HCT116 (cell line): Measurements from ENCODE around the gene S100A2. TPM values are rescaled to one million over a fixed set of nuclear protein-coding genes. Genes with fewer than 3 reads are reported as not detected.
A peak's percentile ranks its signal among the peaks of the same experiment; 100 is the strongest.

Source experiments
- ATAC-seq: fragments of 200-7000 bp; cut with Tn5 transposase; 2 replicates; pipeline ENCODE4 v1.9.1; 2020; ENCODE audit warnings: mild to moderate bottlenecking, moderate library complexity
- BruUV-seq: library from RNA; stranded (reverse); fragments of 400-500 nt; replicated peaks from 2 replicates; lab custom pipeline; 2021; lab: Mats Ljungman, UMichigan
- CTCF ChIA-PET: fragments of 300-600 bp; sonication (Branson Sonifier 250); formaldehyde crosslinking; loops from one replicate; lab custom pipeline; 2021; ENCODE audit warnings: antibody characterized with exemption; lab: Charles Lee
- POLR2A ChIA-PET: fragments of 300-600, 350-600 bp; sonication (Branson Sonifier 250); formaldehyde crosslinking; loops from one replicate; lab custom pipeline; 2021; ENCODE audit warnings: antibody characterized with exemption; lab: Charles Lee
- RAD21 ChIA-PET, 2 experiments: fragments of 300-600 bp; sonication (Branson Sonifier 250); formaldehyde crosslinking; loops; one replicate each; lab custom pipeline; 2023; ENCODE audit warnings: low total read pairs in 2 of 2; ENCODE audit not compliant: uncharacterized antibody in 2 of 2, unreplicated experiment in 2 of 2, low non-redundant PET in 1 of 2; lab: Charles Lee
- DNase-seq: peaks from one replicate; pipeline ENCODE4 v3.0.0-alpha.2; 2010; ENCODE audit warnings: low read depth, low spot score
- H2AFZ ChIP-seq: fragments of 200-600 bp; shearing (Covaris generic), sonication (generic); 2 replicates; pipeline ENCODE4 v1.6.1; 2017; ENCODE audit warnings: low read depth, mixed run types, mixed read lengths, antibody characterized with exemption, low read length; ENCODE audit not compliant: poor library complexity, severe bottlenecking
- H3K27ac ChIP-seq: 2 replicates; pipeline ENCODE4 v1.5.1; 2012; ENCODE audit warnings: low read depth, low read length
- H3K27me3 ChIP-seq: fragments of 200-600 bp; sonication (generic); 2 replicates; pipeline ENCODE4 v1.6.1; 2016; ENCODE audit warnings: mixed run types, low read length, mixed read lengths; ENCODE audit not compliant: insufficient read depth
- H3K36me3 ChIP-seq, 2 experiments: fragments of 200-500 bp in 1 of 2; fragments of 200-600 bp in 1 of 2; sonication (Bioruptor generic) in 1 of 2; sonication (generic) in 1 of 2; 2 replicates each; pipeline versions ENCODE4 v1.5.1 to v1.6.1; 2014 to 2016; ENCODE audit warnings: low read length in 2 of 2, inconsistent platforms in 1 of 2, mixed read lengths in 1 of 2, mixed run types in 1 of 2; ENCODE audit not compliant: insufficient read depth in 2 of 2, control insufficient read depth in 1 of 2
- H3K4me1 ChIP-seq, 2 experiments: fragments of 200-600 bp in 1 of 2; sonication (generic) in 1 of 2; 2 replicates each; pipeline versions ENCODE4 v1.5.1 to v1.6.1; 2012 to 2017; ENCODE audit warnings: low read length in 2 of 2, inconsistent platforms in 1 of 2, mild to moderate bottlenecking in 1 of 2, mixed read lengths in 1 of 2, mixed run types in 1 of 2, moderate library complexity in 1 of 2; ENCODE audit not compliant: insufficient read depth in 2 of 2, control insufficient read depth in 1 of 2
- H3K4me2 ChIP-seq: fragments of 200-600 bp; sonication (generic); 2 replicates; pipeline ENCODE4 v1.6.1; 2017; ENCODE audit warnings: mixed run types, low read length, mixed read lengths
- H3K4me3 ChIP-seq, 2 experiments: fragments of 200-600 bp in 1 of 2; sonication (generic) in 1 of 2; replicated peaks in 1 of 2; 2 replicates each; pipeline ENCODE4 v1.5.1; 2011 to 2016; ENCODE audit warnings: low read length in 2 of 2, control low read depth in 1 of 2, low read depth in 1 of 2, mild to moderate bottlenecking in 1 of 2, mixed read lengths in 1 of 2, mixed run types in 1 of 2
- H3K79me2 ChIP-seq: fragments of 200-600 bp; sonication (generic); 2 replicates; pipeline ENCODE4 v1.6.1; 2017; ENCODE audit warnings: mild to moderate bottlenecking, mixed run types, low read length, moderate library complexity, mixed read lengths; ENCODE audit not compliant: insufficient read depth
- H3K9ac ChIP-seq: fragments of 200-600 bp; sonication (generic); 2 replicates; pipeline ENCODE4 v1.6.1; 2016; ENCODE audit warnings: low read length, mixed read lengths
- H3K9me2 ChIP-seq: fragments of 200-600 bp; sonication (generic), shearing (Covaris generic); 2 replicates; pipeline ENCODE4 v1.6.1; 2017; ENCODE audit warnings: mixed run types, mild to moderate bottlenecking, moderate library complexity; ENCODE audit not compliant: insufficient read depth
- H3K9me3 ChIP-seq, 2 experiments: fragments of 200-500 bp in 1 of 2; fragments of 200-600 bp in 1 of 2; sonication (Bioruptor generic) in 1 of 2; sonication (generic) in 1 of 2; 2 replicates each; pipeline ENCODE4 v1.6.1; 2014 to 2017; ENCODE audit warnings: low read length in 2 of 2, mixed read lengths in 2 of 2, inconsistent platforms in 1 of 2, low read depth in 1 of 2, mild to moderate bottlenecking in 1 of 2, mixed run types in 1 of 2, moderate library complexity in 1 of 2; ENCODE audit not compliant: control insufficient read depth in 1 of 2, insufficient read depth in 1 of 2
- H4K20me1 ChIP-seq: fragments of 200-600 bp; sonication (generic), shearing (Covaris generic); 2 replicates; pipeline ENCODE4 v1.6.1; 2017; ENCODE audit warnings: mixed run types, mild to moderate bottlenecking, moderate library complexity; ENCODE audit not compliant: insufficient read depth
- FOSL1 ChIP-seq: IDR thresholded peaks from 2 replicates; pipeline ENCODE4 v1.6.1; 2012; ENCODE audit warnings: low read depth
- POLR2AphosphoS5 ChIP-seq: IDR thresholded peaks from 2 replicates; pipeline ENCODE4 v1.6.1; 2011; ENCODE audit warnings: mild to moderate bottlenecking, low read depth, low read length, moderate library complexity
- SIN3A ChIP-seq: IDR thresholded peaks from 2 replicates; pipeline ENCODE4 v1.6.1; 2012; ENCODE audit warnings: low read depth
- intact Hi-C: fragments of 100-400 bp; cut with micrococcal nuclease; formaldehyde crosslinking; loops from 2 replicates; pipeline ENCODE4 v1.10.0; 2022
- total RNA-seq: library from RNA; stranded (reverse); gene quantifications from one replicate; pipeline ENCODE4 v1.2.1, GENCODE V29; 2021; ENCODE audit not compliant: unreplicated experiment

The S100A2 gene
- total RNA-seq, 1 experiment from 2014 or later: 24.8 TPM

DNA sequence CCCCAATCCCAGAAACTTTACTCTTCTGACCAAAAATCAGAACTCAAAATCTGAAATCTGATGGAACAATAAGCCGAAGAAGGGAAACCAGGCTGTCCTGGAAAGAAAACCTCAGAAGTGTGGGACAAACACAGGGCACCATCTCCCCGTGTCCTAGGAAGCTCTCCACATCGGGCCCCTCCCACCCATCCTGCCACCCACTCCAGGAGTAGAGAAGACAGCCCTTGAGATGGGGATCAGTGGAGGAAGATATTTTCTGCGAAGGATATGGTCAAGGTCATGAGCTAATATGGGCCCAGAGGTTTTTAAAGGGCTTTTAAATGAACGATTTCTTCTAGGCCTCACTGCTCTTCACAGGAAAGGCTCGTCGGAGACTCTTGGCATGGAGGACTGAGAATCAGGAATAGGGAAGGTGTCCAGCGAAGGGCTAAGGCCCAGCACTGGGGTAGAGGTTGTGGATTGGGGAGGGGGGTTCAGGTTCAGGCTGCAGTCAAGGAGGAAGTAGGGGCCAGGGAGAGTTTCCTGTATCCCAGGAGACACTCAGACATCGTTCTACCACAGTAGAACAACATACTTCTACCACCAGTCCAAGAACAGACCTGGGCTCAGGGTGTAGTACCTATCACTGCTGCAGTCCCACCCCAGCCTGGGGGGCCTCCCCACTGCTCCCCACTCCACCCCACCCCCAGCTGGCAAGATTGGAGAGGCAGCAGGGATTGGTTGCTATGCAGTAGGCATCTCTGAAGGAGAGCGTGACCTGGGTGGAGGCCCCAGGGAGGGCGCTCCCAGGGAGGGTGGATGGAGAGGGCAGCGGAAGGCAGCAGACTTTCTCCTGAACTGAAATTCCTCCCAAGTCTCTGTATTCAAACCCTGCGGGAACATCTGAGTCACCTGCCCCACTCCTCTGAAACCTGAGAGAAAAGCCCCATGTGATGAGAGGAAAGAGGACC, 23.7 kb downstream of the S100A2 start (continued):
- TF ChIP-seq FOSL1: no peak

DNA sequence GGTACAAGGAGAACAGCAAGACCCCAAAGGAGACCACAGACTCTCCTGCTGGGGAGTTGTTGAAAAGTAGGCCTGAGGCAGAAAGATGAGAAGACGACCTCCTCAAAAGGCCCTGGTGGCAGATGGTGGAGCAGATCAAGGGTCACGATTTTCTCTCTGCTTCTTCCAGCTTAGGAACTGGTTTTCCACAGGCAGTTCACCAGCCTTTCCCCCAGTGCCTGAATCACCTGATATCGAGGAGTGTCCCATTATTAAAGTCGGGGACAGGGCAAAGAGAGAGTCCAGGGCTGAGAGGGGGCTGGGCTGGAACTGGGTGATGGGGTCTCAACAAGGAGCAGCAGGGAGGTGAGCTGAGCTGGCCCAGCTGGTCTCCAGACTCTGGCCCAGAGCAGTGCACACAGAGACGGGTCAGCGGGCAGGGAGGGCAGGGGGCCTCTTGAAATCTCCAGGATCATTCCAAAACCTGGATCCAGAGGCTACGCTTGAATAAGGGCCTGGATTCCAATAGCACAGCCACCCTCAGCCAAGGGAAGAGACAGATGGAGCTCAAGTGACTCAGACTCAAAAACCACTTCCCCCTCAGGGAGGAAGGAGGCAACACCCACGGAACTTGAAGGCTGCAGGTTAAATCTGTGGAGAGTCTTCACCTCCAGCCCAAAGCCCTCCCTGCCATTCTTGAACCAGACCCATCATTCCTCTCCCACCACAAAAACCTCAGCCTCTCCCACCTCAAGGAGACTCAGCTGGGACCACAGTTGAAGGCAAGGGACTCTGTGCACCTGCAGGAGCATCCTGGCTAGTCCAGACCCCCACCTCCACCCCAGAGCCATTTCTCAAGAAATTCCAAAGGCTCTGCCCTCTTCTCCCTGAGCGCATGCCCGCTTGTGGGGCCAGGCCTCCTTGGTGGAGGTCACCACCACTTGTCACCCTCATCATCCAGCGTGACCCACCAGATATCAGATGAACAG, 25.0 kb downstream of the S100A2 start, which contains the start of gene S100A5:
S100A5 (minus strand) TSS at position 541 of the 968 bp plus-strand sequence. CDS start 743 bp downstream, outside the sequence.
- DNase-seq: no peak
- H4K20me1 ChIP-seq: no peaks in the 10 kb centered on the region
- RAD21 ChIA-PET: interaction anchor here (0.6 to 0.9 kb wide), 2 partner anchors 20 to 27 kb away, joined by 3 to 4 read pairs; no protein-coding TSS in a partner anchor
- no peak for TF ChIP-seq SIN3A
- TF ChIP-seq POLR2AphosphoS5: peak; percentile 17; the same call in 1 of the 2 replicates
- H3K9me3 ChIP-seq: no peaks in the 10 kb centered on the region
- BruUV-seq: no TSS peak
- intact Hi-C loops: no loop called here
- H2AFZ ChIP-seq: no peak within 1 kb of the TSS
- H3K27ac ChIP-seq: peak within 1 kb of the TSS; percentile 97
- H3K9ac ChIP-seq: peak within 1 kb of the TSS; percentile 29; the same call in 1 of the 2 replicates
- no peaks in the 10 kb centered on the region; a peak in 1 of 4 replicates for H3K36me3 ChIP-seq
- CTCF ChIA-PET: interaction anchor here (1.6 to 3.2 kb wide), 3 partner anchors 9 to 28 kb away, joined by 4 to 9 read pairs (median 5); partner anchors contain the start of gene S100A2
- peaks cover 15% of the 10 kb centered on the region for H3K79me2 ChIP-seq
- H3K4me2 ChIP-seq: peak within 1 kb of the TSS; percentile 77
- POLR2A ChIA-PET: interaction anchor here (1.0 to 2.1 kb wide), 5 partner anchors 21 to 87 kb away, joined by 3 to 9 read pairs (median 4); partner anchors contain the start of gene S100A13
- H3K27me3 ChIP-seq: no peaks in the 10 kb centered on the region
- H3K4me3 ChIP-seq: no peak within 1 kb of the TSS
- H3K9me2 ChIP-seq: no peaks in the 10 kb centered on the region
- ATAC-seq: no peak
- peaks cover 87 to 94% of the 10 kb centered on the region in 2 experiments for H3K4me1 ChIP-seq
